Activated CD4-positive, alpha-beta T cell treated with anti-CD3 and anti-CD28 coated beads for 1 hour (primary cell): Measurements from ENCODE around the gene INTS2.
"Not testable (repeated sequence)": the region's sequence is repeated elsewhere in the genome, so short reads cannot be mapped to it uniquely, and the experiment has no call there.

Experiments used
- DNase-seq: peaks from one replicate; pipeline ENCODE4 v3.0.0-alpha.2; 2020

INTS2 gene

GRCh38 chr17:61927208-61928100, at the start of gene INTS2:
Gene INTS2, minus strand, starts transcription at chr17:61927982. Its CDS starts 1,338 bp downstream, at chr17:61926644.
- DNase-seq: peak; percentile 93

DNA sequence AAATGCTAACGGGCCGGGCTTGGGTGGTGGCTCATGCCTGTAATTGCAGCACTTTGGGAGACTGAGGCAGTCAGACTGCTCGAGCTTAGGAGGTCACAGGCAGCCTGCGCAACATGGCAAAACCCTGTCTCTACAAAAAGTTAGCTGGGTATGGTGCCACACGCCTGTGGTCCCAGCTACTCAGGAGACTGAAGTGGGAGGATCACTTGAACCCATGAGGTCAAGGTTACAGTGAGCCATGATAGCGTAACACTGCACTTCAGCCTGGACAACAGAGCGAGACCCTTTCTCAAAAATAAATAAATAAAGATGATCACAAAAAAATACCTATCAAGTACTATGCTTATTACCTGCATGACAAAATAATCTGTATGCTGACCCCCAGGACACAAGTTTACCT, 46.3 kb upstream of the INTS2 start:
- DNase-seq: no peak

GRCh38 chr17:61972311-61972710, 44.5 kb upstream of the INTS2 start:
- no peak for DNase-seq

GRCh38 chr17:61970030-61970429, 42.2 kb upstream of the INTS2 start:
- DNase-seq: no peak

GRCh38 chr17:61968757-61969156, 41.0 kb upstream of the INTS2 start:
- DNase-seq: no peak

GRCh38 chr17:61967729-61968128, 39.9 kb upstream of the INTS2 start:
- DNase-seq: no peak

- DNase-seq: no peak
Observed at GRCh38 chr17:61966191-61966590, 38.4 kb upstream of the INTS2 start.

DNA sequence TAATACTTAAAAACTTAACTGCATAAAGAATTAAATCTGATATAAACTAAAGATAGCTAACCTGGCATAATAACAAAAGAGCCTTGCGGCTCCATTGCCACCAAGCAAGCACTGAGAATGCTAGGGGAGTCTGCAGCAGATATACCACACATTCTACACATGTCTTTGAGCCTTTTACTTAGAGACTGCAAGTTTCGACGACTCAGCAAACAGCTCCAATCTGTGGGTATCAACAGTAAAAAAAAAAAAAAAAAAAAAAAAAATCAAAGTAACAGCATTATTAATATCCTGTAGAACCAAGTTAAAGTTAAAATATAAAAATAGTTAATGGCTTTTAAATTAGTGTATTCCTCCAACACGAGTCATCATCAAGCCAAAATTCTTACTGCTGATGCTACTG, 27.8 kb upstream of the INTS2 start:
- DNase-seq: no peak

GRCh38 chr17:61947367-61948078, 19.7 kb upstream of the INTS2 start:
- no peak for DNase-seq

GRCh38 chr17:61946359-61946758, 18.6 kb upstream of the INTS2 start:
- DNase-seq: no peak

DNA sequence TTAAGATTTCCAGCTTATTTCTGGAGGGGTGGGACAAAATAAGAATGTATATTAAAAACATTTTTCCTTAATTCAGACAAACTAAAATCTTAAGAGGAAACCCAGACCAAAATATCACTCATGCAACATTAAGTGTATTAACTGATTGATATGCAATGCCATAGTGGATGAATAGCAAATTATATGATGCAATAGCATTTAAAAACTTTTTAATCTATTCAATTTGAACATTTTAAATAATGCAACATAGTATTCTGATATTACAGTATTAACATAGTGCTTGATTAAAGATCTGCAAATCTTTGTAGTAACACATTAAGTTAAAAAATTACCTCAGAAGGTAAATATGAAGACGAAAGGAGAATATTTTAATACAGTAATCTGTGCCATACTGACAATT, 15.3 kb upstream of the INTS2 start:
- no peak for DNase-seq

DNA sequence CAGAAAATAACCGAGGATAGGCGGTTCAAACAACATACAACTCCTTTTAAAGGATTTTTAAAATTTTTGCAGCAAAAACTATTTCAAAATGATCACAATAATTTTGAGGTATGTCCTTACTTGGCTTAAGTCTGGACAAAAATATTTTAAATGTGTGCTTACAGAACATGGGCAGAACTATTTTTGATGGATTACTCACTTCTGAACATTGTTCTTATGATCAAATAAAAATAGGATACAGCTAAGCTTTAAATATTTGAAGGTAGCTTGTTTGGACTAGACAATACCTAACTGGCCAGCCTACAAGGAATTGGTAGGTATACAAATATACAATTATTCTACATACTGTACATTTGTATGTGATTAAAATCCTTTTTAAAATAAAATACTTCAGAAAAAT, 14.3 kb upstream of the INTS2 start:
- DNase-seq: no peak

DNA sequence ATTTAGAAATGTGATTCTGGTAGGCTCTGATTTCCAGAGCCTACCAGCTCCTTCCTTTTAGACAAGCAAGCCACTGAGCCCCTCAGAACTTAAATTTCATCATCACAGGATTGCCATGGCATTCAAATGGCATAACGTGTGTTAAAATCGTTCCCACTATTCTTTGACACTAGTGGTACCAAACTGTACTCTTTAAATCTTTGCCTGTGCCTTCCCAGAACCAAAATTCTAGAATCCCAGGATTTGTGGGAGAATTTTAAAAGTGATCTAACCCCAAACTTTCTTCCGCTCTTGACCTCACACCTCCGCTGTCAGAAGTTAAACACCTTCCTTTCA, 287 bp upstream of the INTS2 start:
- no peak for DNase-seq

DNA sequence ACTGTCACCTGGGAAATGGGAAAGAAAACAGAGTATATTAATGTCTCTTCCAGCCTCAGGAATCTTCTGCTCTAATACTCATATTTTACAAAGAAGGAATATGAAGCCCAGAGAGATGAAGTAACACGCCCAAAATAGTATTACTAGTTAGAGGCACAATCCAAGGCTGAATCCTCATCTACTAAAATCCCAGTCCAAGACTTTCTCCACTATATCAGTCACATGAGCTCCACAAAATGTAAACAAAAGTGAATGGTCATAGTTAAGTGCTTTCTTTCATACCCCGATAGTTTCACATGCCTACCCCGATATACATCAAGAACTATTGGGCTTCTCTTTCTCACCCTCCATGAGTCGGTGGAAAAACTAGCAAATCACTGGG, 965 bp downstream of the INTS2 start:
- no peak for DNase-seq

DNA sequence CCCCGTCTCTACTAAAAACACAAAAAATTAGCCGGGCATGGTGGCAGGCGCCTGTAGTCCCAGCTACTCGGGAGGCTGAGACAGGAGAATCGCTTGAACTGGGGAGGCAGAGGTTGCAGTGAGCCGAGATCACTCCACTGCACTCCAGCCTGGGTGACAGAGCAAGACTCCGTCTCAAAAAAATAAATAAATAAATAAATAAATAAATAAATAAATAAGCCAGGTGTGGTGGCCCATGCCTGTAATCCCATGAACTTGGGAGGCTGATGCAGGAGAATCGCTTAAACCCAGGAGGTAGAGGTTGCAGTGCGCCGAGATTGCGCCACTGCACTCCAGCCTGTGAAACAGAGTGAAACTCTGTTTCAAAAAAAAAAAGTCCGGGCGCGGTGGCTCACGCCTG, 12.6 kb downstream of the INTS2 start:
- DNase-seq: not testable (repeated sequence)

DNA sequence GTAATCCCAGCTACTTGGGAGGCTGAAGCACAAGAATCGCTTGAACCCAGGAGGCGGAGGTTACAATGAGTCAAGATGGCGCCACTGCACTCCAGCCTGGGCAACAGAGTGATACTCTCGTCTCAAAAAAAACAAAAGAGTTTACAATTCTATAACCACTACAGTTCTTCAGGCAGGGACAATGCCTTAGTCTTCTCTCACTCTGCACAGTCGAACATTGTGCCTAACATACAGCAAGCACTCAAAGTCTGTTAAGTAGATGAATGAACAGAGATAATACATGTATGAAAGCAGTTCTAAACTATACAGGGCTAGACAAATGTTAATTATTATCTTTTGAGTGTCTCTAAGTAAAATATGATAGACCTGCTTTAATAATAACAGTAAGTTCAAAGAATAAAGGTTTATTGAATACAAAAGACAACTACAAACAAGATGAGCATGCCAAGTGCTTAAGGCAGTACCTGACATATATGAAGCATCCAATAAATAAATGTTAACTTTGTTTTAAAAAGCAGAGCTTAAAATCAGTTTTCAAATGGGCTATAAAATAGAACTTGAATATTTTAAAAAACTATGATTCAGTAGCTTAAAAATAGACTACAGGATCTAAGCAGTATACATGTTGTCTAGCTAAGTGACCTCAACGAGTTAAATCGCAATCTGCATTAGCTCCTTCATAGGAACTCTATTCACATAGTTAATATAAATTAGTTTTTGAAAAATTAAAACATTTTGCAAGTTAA, 19.3 kb downstream of the INTS2 start:
- DNase-seq: no peak

GRCh38 chr17:61907361-61907760, 20.4 kb downstream of the INTS2 start:
- DNase-seq: no peak

DNA sequence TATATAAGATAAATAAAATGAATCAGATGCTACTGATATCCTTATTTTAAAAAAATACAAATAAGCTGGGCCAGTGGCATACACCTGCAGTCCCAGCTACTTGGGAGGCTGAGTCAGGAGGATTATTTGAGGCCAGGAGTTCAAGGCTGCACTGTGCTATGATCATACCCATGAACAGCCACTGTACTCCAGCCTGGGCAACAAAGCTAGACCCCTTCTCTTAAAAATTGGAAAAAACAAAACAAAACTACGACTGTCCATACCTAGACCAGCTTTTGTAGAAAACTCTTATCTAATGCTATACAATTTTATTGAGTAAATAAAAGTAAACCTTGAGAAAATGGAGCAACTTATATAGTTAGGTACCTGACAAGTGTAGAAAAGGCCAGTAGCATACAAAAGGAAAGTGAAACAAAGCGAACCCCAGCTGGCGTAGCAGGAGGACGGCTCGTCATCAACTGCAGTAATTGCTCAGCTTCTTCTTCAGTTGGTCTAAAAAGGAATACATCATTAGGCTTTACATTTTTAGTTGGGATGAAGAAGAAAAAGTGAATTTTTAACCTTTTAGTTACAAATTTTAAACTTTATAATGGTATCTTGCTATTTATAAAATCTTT, 23.6 kb downstream of the INTS2 start:
- no peak for DNase-seq

- DNase-seq: no peak
Observed at GRCh38 chr17:61903251-61903650, 24.5 kb downstream of the INTS2 start.

GRCh38 chr17:61897548-61898180, 30.1 kb downstream of the INTS2 start:
- no peak for DNase-seq

GRCh38 chr17:61895391-61895790, 32.4 kb downstream of the INTS2 start:
- no peak for DNase-seq

GRCh38 chr17:61894310-61894709, 33.5 kb downstream of the INTS2 start:
- not testable (repeated sequence) for DNase-seq

GRCh38 chr17:61887733-61888132, 40.0 kb downstream of the INTS2 start:
- not testable (repeated sequence) for DNase-seq
